ENCODE measurements around the gene MRFAP1L1. TPM values are rescaled to one million over a fixed set of nuclear protein-coding genes. Genes with fewer than 3 reads are reported as not detected.

The MRFAP1L1 gene
- total and polyA plus RNA-seq, 9 of the 15 experiments (the other 6 are each of a cell fraction or from before 2014, with no cell fraction given), result 37.6 to 111 (median 83.8) TPM

DNA sequence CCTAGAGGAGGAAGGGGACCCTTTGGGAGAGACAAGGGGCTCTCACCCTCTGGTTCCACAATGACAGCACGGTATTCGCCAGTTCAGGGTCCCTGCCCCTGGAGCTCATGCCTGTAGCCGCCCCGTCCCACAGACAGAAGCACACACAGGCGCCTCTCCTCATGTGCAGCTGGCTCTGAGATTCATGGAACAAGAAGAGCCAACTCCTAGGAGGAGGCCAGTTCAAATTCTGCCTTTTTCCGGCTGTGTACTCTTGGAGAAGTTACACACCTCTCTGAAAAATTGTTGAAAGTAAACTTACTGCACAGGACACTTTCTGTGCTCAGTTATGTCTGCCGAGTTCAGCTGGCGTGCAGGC lies 21.6 kb upstream of the MRFAP1L1 start:
- Histone ChIP-seq H3K9me3 (replicated peaks; ENCODE audit: control insufficient read depth, insufficient read depth, low read depth, low read length) (no peaks in the 10 kb centered on the region), H2AFZ (ENCODE audit: low read depth, low read length) (peak overlapping the region; percentile 57), H3K9me1 (ENCODE audit: control insufficient read depth, insufficient read depth, low read length) (peaks cover 4% of the 10 kb centered on the region), H3K27ac (ENCODE audit: extremely low read depth, low read depth, low read length) (peak overlapping the region; percentile 93), H3K27me3 (ENCODE audit: control insufficient read depth in 2 of 2, insufficient read depth in 2 of 2, low read length in 2 of 2) (no peaks in the 10 kb centered on the region), H4K20me1 (replicated peaks; ENCODE audit: control insufficient read depth, insufficient read depth, low read length) (no peaks in the 10 kb centered on the region), H3K4me2 (ENCODE audit: insufficient read depth, low read length) (peak overlapping the region; percentile 85), H3K4me3 (peak overlapping the region; percentile 10; the same call in 1 of the 2 replicates), H3K9ac (ENCODE audit: insufficient read depth in 1 of 2, low read depth in 2 of 2, low read length in 2 of 2) (peak overlapping the region; percentile 82 to 88), H3K4me1 (replicated peaks in 1 of 2; ENCODE audit: control insufficient read depth in 2 of 2, insufficient read depth in 2 of 2, low read length in 2 of 2) (peaks cover 58 to 62% of the 10 kb centered on the region in 2 experiments), H3K79me2 (ENCODE audit: control insufficient read depth, insufficient read depth, low read length) (no peaks in the 10 kb centered on the region), H3K36me3 (ENCODE audit: control insufficient read depth, insufficient read depth, low read length) (no peaks in the 10 kb centered on the region)
- no peak for DNase-seq (ENCODE audit: extremely low read depth in 1 of 4, low spot score in 3 of 4)
- ATAC-seq, result no peak; the same call in 2 of the 3 replicates
- WGBS (ENCODE audit: insufficient coverage, low coverage, missing lambda C conversion rate), result 31% methylated on average over 8 of the region's 8 CpGs
- CTCF ChIA-PET (ENCODE audit: low intra/inter-chr PET ratio), result no interaction called here
- no peak for FAIRE-seq
- no TSS peak for BruUV-seq (replicated peaks)
- POLR2A ChIA-PET, result interaction anchor here (0.7 to 1.9 kb wide), 18 partner anchors 15 to 416 kb away, joined by 3 to 9 read pairs (median 4); partner anchors contain the start of genes BLOC1S4, GRPEL1 and MRFAP1L1
- in situ Hi-C loops (cut with MboI), result no loop called here
- intact Hi-C loops (cut with micrococcal nuclease), result loop anchor here (2.0 to 5.0 kb wide), 3 partner anchors 22 to 256 kb away; partner anchors contain the start of gene KIAA0232
- TF ChIP-seq, protein P1, sequence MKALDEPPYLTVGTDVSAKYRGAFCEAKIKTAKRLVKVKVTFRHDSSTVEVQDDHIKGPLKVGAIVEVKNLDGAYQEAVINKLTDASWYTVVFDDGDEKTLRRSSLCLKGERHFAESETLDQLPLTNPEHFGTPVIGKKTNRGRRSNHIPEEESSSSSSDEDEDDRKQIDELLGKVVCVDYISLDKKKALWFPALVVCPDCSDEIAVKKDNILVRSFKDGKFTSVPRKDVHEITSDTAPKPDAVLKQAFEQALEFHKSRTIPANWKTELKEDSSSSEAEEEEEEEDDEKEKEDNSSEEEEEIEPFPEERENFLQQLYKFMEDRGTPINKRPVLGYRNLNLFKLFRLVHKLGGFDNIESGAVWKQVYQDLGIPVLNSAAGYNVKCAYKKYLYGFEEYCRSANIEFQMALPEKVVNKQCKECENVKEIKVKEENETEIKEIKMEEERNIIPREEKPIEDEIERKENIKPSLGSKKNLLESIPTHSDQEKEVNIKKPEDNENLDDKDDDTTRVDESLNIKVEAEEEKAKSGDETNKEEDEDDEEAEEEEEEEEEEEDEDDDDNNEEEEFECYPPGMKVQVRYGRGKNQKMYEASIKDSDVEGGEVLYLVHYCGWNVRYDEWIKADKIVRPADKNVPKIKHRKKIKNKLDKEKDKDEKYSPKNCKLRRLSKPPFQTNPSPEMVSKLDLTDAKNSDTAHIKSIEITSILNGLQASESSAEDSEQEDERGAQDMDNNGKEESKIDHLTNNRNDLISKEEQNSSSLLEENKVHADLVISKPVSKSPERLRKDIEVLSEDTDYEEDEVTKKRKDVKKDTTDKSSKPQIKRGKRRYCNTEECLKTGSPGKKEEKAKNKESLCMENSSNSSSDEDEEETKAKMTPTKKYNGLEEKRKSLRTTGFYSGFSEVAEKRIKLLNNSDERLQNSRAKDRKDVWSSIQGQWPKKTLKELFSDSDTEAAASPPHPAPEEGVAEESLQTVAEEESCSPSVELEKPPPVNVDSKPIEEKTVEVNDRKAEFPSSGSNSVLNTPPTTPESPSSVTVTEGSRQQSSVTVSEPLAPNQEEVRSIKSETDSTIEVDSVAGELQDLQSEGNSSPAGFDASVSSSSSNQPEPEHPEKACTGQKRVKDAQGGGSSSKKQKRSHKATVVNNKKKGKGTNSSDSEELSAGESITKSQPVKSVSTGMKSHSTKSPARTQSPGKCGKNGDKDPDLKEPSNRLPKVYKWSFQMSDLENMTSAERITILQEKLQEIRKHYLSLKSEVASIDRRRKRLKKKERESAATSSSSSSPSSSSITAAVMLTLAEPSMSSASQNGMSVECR (CRISPR knock-in tag; IDR thresholded peaks at IDR 0.05), result 0 out of 2 replicates have a peak, but pooled peaks have one; percentile 42
- TF ChIP-seq RBFOX2 (IDR thresholded peaks at IDR 0.05; ENCODE audit: low read depth, low read length) (peak; percentile 43; the same call in 1 of the 2 replicates), ZNF644 (tag; IDR thresholded peaks at IDR 0.05; ENCODE audit: low read depth) (0 out of 2 replicates have a peak, but pooled peaks have one; percentile 13), KDM1A (IDR thresholded peaks at IDR 0.05) (peak in 1 of 2 experiments; percentile 37; a peak in 2 of 4 replicates), SOX6 (IDR thresholded peaks at IDR 0.05) (no peak), BRD4 (IDR thresholded peaks at IDR 0.05) (peak; percentile 17; the same call in 1 of the 2 replicates), CREM (IDR thresholded peaks at IDR 0.05; ENCODE audit: low read depth) (no peak), STAT5B (CRISPR knock-in tag; IDR thresholded peaks at IDR 0.05) (no peak), BCOR (IDR thresholded peaks at IDR 0.05) (0 out of 2 replicates have a peak, but pooled peaks have one; percentile 16), ZNF592 (IDR thresholded peaks at IDR 0.05) (peak; percentile 7; the same call in 1 of the 2 replicates)
- TF ChIP-seq, protein P2, sequence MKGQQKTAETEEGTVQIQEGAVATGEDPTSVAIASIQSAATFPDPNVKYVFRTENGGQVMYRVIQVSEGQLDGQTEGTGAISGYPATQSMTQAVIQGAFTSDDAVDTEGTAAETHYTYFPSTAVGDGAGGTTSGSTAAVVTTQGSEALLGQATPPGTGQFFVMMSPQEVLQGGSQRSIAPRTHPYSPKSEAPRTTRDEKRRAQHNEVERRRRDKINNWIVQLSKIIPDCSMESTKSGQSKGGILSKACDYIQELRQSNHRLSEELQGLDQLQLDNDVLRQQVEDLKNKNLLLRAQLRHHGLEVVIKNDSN (CRISPR knock-in tag; IDR thresholded peaks at IDR 0.05), result peak; percentile 31; the same call in 1 of the 2 replicates
- TF ChIP-seq, protein P3, sequence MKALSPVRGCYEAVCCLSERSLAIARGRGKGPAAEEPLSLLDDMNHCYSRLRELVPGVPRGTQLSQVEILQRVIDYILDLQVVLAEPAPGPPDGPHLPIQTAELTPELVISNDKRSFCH (CRISPR knock-in tag; IDR thresholded peaks at IDR 0.05), result no peak
- TF ChIP-seq, protein P3 (tag; IDR thresholded peaks at IDR 0.05), result 0 out of 2 replicates have a peak, but pooled peaks have one; percentile 1
